Fibroblast of peridontal ligament (primary cell): ENCODE measurements around the gene PDGFRB.

Experiments
- DNase-seq: peaks from one replicate; pipeline ENCODE4 v3.0.0-alpha.2; 2010; ENCODE audit errors: extremely low read depth

PDGFRB gene

DNA sequence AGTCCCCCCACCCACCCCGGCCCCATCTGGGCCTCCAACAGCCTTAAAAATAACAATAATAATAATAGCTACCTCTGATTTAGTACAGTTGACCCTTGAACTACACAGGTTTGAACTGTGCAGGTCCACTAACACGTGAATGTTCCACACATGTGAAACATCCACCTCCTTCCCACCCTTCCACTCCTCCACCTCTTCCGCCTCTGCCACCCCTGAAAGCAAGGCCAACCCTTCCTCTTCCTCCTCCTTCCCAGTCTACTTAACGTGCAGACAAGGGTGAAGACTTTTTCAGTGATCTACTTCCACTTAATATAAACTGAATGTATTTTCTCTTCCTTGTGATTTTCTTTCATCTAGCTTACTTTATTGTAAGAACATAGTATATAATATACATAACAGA, 10.8 kb downstream of the PDGFRB start:
- DNase-seq, result no peak

DNA sequence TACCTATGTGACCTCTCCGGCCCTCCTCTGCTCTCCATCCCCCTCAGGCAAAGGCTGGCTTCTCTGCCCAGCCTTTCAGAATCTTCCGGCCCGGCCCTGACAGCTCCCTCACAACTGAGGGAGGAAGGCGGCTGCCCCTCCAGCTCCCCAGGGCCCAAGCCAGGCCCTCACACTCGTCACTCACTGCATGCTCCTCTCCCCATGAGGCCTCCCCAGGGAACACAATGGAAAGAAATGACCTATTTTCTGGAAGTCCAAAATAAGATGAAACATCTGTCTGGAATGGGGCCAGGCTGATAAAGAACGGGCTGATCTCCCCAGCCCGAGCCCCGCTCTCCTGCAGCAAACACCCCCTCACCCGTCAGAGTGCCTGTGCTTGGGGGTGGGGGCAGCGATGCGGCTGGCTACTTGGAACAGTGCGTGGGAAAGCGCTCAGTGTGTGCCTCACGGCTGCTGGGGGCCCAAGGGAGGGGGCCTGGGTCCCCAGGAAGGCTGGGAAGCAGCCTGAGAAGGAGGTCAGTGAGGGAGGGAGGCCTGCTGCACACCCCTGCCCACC, 11.3 kb downstream of the PDGFRB start:
- DNase-seq, result peak; percentile 82

DNA sequence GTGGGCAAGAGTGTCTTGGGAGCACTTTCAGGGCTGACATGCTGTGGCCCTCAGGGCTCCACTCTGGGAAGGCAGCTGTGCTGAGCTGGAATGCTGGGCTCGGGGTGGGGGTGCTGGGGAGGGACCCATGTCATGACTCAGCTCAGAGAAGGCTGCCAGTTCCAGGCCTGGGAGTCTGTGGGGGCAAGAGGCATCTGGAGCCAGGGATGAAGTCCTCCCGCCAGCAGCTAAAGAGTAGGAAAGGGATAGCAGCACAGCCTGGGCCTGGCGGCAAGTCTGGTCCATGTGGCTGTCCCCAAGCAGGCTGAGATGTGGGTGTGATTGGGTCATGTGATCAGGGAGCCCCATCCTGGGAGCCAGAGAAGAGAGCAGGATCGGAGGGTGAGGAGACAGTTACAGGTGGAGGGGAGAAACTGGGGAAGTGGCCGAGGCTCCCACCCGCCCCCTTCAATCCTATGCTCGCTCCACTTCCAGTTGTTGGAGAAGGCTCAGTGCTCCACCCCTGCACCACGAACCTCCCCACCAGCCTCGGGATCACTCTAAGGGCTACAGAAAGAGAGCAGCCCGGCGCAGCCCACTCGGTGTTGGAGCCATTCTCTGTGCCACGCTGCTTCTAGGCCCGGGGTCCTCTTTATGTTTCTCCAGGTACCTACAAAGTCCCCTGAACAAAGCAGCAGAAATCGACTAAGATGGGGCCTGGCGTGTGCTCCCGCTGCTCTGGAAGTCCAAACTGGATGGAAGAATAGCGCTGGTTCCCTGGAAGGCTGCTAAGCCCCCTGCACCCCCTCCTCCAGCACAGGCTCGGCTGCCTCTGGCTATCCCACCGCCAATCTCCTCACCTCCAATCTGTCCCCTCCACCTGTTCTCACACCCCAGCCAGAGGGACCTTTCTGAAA, 12.0 kb downstream of the PDGFRB start:
- DNase-seq, result peak; percentile 95

DNA sequence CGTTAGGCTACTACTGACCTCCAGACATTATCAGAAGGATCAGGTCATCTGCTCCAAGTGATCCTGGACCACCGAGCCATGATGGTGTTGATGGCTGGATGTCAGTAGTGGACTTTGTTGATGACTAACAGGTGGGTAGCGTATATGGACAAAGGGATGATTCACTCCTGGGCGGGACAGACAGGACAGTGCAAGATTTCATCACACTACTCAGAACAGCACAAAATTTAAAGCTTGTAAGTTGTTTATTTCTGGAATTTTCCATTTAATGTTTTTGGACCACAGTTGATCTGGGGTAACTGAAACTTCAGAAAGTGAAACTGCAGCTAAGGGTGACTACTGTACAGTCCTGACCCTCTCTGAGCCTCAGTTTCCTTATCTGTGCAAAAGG, 12.7 kb downstream of the PDGFRB start:
- DNase-seq, result peak; percentile 95

DNA sequence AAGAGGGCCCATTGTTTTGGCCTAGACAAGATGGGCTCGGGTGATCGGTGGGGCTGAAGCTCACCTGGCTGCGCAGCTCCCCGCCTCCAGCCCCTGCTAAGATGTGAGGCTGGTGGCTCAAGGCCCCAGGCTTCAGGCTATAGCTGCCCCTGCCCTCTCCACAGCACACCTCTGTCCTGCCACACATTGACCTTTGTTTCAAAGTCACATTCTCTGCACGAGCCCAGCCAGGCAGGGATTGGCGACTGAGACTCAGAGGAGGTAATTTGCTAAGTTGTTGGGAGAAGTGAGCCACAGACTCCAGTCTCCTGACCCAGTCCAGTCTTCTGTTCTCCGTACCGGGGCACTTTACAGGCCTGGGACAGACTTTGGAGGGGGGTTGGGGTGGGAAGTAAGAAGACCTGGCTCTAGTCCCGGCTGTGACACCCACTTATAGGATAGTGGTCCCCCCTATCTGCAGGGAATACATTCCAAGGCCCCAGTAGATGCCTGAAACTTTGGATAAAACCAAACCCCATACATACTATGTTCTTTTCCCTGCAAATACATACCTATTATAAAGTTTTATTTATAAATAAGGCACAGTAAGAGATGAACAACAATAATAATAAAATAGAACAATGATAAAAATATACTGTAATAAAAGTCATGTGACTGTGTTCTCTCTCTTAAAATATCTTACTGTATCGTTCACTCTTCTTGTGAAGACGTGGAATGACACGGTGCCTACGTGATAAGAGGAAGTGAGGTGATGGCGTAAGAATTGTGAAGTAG, 13.3 kb downstream of the PDGFRB start:
- DNase-seq, result no peak

DNA sequence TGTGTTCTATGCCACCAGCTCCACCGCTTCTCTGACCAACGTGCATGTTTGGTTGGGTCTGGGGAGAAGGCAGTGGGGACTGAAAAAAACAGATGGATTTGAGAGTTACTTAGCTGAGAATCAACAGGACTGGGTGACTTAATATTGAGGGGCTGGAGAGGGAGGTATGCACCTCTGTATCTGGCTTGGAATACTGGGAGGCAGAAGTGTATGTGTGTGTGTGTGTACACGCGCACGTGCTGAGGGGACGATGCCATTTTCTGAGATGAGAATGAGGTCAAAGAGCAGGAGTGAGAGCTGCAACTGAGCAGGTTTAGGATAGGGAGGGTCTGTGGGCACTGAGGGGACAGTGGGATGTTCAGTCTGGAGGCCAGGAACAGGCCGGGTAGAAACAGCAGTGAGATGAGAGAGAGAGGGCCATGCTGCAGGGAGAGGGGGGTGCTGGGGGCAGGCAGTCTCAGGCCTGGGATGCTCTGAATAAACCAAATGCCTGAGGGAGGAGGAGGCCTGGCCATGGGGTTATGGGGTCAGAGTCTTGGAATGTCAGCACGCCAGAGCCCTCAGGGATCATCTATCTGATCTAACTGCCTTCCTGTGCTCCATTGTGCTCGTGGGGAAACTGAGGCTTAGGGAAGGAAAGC, 14.0 kb downstream of the PDGFRB start:
- peak; percentile 80 for DNase-seq

DNA sequence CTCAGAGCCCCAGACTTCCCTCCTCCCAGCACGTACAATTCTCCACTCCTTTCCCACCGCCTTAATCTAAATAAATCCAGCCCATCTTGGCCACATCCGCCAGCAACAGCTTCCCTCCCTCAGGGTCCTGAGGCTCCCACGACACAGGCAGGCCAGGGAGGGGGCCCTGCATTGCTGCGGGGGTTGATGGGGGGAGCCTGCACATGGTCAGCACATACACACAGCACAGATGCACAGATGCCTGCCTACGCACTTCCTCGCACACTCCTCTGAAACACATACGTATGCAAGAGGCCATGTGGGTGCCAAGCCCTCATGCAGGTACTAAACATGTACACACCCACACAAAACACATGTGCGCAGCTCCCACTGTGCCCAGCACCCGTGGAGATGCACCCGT, 14.8 kb downstream of the PDGFRB start:
- DNase-seq, result peak; percentile 77

DNA sequence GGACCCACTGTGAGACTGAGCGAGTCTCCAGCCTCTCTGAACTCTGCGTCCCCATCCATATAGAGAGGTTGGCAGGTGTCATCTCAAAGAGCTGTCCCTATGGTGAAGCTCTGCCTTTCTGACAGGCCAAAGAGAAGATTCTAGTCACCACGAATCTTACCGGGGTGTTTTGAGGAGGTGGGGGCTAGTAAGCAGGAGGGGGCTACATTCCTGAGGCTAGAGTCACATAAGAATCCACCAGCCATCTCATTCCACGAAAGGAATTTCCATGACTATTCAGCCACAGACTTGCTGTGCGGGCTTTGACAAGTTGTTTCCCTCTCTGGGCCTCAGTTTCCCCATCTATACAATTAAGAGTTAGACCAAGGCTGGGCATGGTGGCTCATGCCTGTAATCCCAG, 16.3 kb downstream of the PDGFRB start:
- DNase-seq, result peak; percentile 78

DNA sequence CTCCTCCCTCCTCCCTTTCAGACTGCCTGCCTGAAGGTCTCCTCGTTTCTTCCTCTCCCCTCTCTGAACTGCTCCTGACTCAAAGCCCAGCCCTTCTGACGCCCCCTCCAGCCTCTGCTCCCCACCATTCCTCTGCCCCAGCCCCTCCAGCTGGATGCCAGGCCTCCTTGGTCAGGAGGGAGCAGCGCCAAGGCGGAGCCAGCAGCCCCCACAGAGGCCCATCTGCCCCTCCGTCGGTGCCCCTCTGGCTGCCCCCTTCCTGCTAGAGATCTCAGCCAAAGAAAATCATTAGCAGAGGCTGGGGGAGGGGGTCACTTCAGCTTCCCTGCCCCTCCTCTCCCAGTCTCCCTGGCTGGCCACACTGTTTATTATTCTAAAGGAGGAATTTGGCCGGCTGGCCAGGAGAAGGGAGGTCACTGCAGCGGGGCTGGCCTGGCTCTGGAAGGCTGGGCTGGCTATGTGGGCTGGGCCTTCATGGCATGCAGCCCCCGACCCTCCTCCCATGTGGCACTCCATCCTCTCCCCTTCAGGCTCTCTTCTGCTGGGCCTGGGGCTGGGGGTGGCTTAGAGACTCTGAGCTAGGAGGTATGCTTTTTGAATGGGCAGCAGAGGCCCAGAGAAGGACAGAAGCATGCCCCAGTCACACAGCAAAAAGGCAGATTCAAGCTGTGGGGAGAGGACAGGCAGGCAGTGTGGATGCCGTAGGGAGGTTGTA, 16.9 kb downstream of the PDGFRB start:
- DNase-seq, result peak; percentile 92

DNA sequence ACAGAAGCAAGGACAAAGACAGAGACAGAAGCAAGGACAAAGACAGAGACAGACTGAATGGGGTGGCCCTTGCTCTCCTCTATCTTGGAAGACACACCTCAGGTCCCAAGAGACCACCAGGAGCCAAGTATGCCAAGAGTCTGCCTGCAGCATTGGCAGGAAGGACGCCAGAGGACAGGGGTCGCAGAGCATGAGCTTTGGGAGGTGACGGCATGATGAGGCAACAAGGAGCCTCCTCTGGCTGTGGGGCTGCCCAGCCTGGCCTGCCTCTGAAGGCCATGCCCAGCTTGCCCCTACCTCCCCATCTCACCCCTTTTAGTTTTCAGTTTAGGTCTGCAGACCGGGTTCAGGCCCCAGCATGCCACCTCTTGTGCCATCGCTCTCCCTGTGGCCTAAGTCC, 17.6 kb downstream of the PDGFRB start:
- DNase-seq, result peak; percentile 49

DNA sequence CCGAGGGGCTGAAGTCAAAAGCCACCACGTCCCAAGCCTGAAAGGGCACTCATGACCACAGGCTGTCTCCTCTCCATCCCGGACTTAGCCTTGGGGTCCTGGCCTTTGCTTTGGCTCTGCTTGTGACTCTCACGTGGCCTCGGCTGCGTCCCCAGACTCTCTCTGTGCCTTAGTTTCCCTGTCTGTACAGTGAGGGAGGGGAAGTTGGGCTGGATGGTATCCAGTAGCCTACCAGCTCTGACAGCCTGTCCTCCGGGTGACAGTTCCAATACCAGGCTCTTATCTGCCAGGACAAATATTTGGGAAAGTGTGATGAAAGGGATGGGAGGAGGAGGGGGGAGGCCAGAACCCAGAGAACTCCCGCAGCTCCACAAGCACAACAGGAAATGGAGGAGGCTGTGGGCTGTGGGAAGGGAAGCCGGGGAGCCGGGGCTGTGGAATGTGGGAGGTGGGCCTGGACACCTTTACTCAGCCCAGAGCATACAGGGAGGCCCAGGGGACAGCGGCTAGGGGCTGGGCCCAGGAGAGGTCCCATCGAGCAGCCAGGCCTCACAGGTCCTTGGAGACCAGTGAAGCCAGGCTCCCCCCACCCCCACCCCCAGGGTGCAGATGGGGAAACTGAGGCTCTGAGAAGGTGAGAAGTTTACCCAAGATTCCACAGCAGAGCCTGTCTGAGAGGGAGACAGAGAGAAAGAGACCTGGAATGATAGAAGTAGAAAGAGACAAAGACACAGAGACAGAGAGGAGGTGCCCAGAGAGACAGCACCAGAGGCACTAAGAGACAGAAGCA, 18.3 kb downstream of the PDGFRB start:
- DNase-seq, result no peak

DNA sequence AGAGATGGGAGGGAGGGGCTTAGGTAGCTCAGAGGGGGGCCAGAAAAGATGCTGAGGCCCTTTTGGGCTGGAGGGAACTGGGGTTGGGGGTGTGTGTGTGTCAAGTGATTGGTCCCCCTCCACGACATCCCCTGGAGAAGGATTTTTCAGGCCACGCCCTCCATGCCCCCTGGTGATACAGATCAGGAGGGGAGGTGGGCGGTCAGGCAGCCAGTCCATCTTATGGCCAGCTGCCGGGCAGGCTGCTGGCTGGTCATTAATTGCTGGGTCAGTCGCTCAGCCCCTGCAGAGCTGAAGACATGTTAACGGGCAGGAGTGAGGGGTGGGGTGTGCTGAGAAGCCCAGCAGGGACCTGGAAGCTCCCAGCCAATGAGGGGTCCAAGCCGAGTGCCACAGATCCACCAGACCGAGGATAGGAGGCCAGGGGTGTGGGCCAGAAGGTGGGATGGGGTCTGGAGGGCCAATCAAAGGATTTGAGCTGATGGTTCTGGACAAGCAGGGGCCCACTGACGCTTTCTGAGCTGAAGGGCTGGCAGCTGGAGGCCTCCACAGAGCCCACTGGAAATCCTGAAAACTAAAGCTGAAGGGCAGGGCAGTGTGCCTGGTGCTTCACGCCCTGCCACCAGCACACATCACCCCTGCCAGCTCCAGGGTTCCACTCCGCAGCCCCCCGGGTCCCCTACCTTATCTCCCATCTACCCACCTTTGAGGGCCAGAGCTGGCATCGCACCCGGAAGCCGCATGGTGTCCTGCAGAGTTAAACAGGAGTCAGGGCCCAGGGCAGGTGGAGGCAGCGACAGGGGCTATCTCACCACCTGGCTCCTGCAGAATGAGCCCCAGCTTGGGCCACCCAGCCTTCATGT, 19.1 kb downstream of the PDGFRB start:
- DNase-seq, result no peak

DNA sequence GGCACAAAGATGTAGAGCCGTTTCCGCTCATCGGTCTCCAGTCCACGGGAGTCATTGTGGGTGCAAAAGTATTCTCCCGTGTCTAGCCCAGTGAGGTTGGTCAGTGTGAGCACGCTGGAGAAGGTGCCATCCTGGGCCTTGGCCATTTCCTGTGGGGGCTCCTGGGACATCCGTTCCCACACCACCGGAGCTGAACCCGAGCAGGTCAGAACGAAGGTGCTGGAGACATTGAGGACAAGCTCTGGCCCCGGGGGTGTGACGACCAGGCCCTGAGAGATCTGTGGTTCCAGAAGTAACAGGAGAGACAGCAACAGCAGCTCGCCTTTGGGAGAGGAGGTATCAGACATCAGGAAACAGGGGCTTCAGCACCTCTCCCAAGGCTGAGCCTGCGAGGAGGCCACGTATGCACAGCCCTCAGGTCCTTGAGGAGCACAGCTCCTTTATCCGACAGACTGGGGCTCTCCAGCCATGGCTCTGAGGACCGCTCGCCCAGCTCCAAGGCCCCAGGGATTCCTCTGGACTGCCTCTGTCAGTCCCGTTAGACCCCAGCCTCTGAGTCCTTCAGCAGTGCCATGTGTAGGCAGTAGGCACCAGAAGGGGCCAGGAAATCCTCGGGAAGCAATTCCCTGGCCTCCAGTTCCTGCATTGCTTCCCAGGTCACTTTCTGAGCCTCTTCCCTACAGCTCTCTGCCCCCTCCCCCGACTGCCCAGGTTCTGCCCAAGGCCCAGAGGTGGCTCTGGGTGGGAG, 19.9 kb downstream of the PDGFRB start:
- no peak for DNase-seq

DNA sequence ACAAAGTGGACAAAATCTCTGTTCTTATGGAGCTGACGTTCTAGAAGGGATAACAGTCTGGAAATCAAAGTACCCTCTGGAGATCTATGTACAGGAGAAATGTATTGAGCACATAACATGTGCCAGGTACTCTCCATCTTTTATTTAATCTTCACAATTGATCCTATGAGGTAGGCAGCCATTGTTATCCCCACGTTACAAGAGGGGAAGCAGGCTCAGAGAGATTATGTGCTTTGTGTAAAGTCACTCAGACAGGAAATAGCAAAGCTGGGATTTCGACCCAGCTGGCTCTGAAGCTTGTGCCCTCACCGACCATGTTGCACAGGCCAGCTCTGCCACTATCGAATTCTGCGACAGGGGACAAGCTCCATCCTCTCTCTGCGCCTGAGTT, 21.5 kb downstream of the PDGFRB start:
- DNase-seq, result no peak

DNA sequence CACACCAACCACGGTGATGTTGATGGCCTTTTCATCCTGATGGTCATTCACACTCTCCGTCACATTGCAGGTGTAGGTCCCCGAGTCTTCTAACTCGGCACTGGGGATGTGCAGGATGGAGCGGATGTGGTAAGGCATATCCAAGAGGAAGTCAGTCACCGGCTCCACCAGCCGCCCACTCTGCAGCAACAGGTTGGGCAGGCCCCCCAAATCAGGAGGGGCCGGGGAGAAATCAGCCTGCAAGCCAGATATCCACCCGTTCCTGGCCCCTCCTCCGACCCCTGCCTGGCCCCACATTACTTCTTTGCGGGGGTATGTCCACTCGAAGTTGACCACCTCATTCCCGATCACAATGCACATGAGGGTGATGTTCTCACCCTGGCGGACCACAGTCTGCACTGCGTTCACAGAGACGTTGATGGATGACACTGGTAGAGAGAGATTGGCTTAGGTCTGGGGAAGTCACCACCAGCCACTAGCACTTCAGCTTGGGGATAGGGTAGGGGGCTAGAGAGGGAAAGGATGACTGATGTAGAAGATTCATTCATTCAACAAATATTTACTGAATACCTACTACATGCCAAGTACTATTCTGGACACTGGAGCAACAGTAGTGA, 22.0 kb downstream of the PDGFRB start:
- DNase-seq, result no peak

DNA sequence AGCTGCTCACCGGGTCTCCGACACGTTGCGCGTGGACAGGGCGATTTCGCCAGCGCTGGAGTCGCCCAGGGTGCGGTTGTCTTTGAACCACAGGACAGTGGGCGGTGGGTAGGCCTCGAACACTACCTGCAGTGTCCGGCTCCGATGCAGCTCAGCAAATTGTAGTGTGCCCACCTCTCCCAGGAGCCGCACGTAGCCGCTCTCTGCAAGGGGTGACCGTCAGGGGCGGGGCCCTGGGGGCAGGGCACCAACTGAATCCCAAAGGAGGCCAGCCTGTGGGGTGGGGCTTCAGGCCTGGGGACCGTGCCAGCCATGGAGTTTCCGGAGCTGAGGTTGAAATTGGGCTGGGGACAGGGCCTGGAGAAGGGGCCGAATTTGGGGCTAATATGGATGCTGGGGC, 22.9 kb downstream of the PDGFRB start:
- DNase-seq, result no peak

DNA sequence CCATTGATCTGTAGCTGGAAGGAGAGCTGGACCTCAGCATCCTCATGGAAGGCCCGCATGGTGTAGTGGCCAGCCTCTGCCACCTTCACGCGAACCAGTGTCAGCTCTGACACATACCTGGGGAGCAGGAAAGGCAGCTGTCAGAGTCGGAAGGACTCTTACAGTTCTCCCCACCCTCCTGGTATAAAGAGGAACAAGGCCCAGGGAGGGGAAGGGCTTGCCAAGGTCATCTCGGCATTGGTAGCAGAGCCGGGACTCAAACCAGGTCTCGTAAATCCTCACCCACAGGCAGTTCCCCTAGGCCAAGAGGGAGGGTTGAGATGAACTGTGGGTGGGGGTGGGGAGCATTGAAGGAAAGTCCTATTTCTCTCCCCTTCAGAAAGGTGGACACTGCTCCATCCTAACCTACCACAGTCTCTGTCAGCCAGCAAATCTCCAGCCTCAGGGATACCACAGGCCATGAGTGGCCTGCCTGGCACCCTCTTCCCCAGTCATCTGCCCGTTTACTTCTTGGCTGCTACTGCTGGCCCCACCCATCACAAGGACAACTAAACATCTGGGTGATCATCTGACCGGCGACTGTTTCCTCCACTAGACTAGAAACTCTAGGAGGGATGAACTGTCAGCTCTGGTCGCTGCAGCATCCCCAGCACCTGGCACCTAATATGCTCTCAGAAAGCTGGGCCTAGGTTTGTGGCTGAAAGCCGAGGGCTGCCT, 23.5 kb downstream of the PDGFRB start:
- peak; percentile 45 for DNase-seq

DNA sequence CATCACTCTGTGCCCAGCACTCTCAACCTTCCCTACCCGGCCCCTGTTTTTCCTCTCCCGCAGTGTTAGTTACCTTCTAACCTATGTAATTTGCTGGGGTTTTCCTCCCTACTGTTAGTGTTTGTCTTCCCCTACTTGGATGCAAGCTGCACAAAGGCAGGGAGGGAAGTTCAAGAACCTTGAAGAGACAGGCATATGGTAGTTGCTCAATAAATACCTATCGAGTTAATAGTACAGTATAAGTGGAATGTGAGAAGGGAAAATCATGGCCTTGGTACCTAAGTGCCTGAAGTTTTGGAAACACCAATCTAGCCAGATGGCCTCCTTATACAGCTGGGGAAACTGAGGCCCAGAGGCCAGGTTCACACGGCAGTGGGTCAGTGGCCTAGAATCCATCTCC, 24.2 kb downstream of the PDGFRB start:
- no peak for DNase-seq
